HEK293 (cell line): ENCODE measurements around the gene SLC44A5.

Experiments
- CTCF ChIP-seq: fragments of 450-650 bp; formaldehyde crosslinking; IDR thresholded peaks from 2 replicates; pipeline ENCODE4 v1.5.1; 2016; ENCODE audit warnings: missing biosample characterization, missing genetic modification characterization
- GLI2 ChIP-seq: fragments of 450-650 bp; formaldehyde crosslinking; IDR thresholded peaks from 2 replicates; pipeline ENCODE4; 2017; ENCODE audit warnings: missing biosample characterization, missing genetic modification characterization, low read depth, borderline replicate concordance
- REST ChIP-seq: fragments of 450-650 bp; formaldehyde crosslinking; IDR thresholded peaks from 2 replicates; pipeline ENCODE4 v1.5.1; 2016; ENCODE audit warnings: missing biosample characterization, missing genetic modification characterization
- TSHZ1 ChIP-seq: fragments of 450-650 bp; formaldehyde crosslinking; IDR thresholded peaks from 2 replicates; pipeline ENCODE4 v1.5.1; 2016; ENCODE audit warnings: missing biosample characterization, missing genetic modification characterization, borderline replicate concordance
- ZBTB1 ChIP-seq: fragments of 450-650 bp; formaldehyde crosslinking; IDR thresholded peaks from 2 replicates; pipeline ENCODE4 v1.5.1; 2016; ENCODE audit warnings: missing biosample characterization, missing genetic modification characterization
- ZNF311 ChIP-seq: fragments of 450-650 bp; formaldehyde crosslinking; IDR thresholded peaks from 2 replicates; pipeline ENCODE4 v1.5.1; 2017; ENCODE audit warnings: missing biosample characterization, missing genetic modification characterization, borderline replicate concordance
- ZNF354C ChIP-seq: fragments of 450-650 bp; formaldehyde crosslinking; IDR thresholded peaks from 2 replicates; pipeline ENCODE4 v1.5.1; 2016; ENCODE audit warnings: missing biosample characterization, missing genetic modification characterization, low read depth, borderline replicate concordance
- ZNF530 ChIP-seq: fragments of 450-650 bp; formaldehyde crosslinking; IDR thresholded peaks from 2 replicates; pipeline ENCODE4 v1.5.1; 2016; ENCODE audit warnings: low read depth, missing biosample characterization, missing genetic modification characterization

GRCh38 chr1:75487399-75487798 is 123.5 kb downstream of the SLC44A5 start:
- TF ChIP-seq CTCF (tag by site-specific recombination) (no peak), ZNF354C (tag by site-specific recombination) (no peak), ZNF530 (tag by site-specific recombination) (no peak), GLI2 (tag by site-specific recombination) (no peak), ZNF311 (tag by site-specific recombination) (no peak), ZBTB1 (tag by site-specific recombination) (no peak), REST (no peak), TSHZ1 (tag by site-specific recombination) (no peak)
